Upper lobe of left lung (tissue), 6 donors: ENCODE measurements around the gene TTYH3. TPM values are rescaled to one million over a fixed set of nuclear protein-coding genes. Genes with fewer than 3 reads are reported as not detected.

Experiments
- ATAC-seq, 2 donors: fragments of 200-7000 bp; cut with Tn5 transposase; one replicate each; pipeline ENCODE4 v1.9.1; 2022; ENCODE audit warnings: mild to moderate bottlenecking in 2 of 2, moderate library complexity in 2 of 2; ENCODE audit not compliant: low FRiP score in 2 of 2
- DNase-seq, 2 donors: peaks; one replicate each; pipeline ENCODE4 v3.0.0-alpha.2; 2019 to 2020
- H3K27ac ChIP-seq, 4 donors: fragments of 200-600 bp; sonication (generic); one replicate each; pipeline ENCODE4 v1.5.1; 2016 to 2019
- H3K27me3 ChIP-seq, 4 donors: fragments of 200-600 bp; sonication (generic); one replicate each; pipeline ENCODE4 v1.5.1; 2017 to 2019
- H3K36me3 ChIP-seq, 4 donors: fragments of 200-600 bp; sonication (generic); one replicate each; pipeline ENCODE4 v1.5.1; 2016 to 2019
- H3K4me1 ChIP-seq, 4 donors: fragments of 200-600 bp; sonication (generic); one replicate each; pipeline ENCODE4 v1.5.1; 2018 to 2019
- H3K4me3 ChIP-seq, 4 donors: fragments of 200-600 bp; sonication (generic); one replicate each; pipeline ENCODE4 v1.5.1; 2017 to 2019; ENCODE audit warnings: mild to moderate bottlenecking in 2 of 4, moderate library complexity in 1 of 4
- H3K9me3 ChIP-seq, 4 donors: fragments of 200-600 bp; sonication (generic); one replicate each; pipeline ENCODE4 v1.5.1; 2018 to 2019
- EP300 ChIP-seq, 4 donors: sonication (generic); formaldehyde crosslinking; IDR thresholded peaks; one replicate each; pipeline ENCODE4 v1.5.1; 2017; ENCODE audit warnings: antibody characterized with exemption in 4 of 4, control low read depth in 2 of 4
- POLR2A ChIP-seq, 4 donors: fragments of 450-650 bp; IDR thresholded peaks; one replicate each; pipeline ENCODE4 v1.5.1; 2016 to 2017; ENCODE audit warnings: antibody characterized with exemption in 4 of 4, mild to moderate bottlenecking in 2 of 4
- POLR2AphosphoS5 ChIP-seq, 2 donors: sonication (generic); formaldehyde crosslinking; IDR thresholded peaks; one replicate each; pipeline ENCODE4 v1.5.1; 2017; ENCODE audit warnings: antibody characterized with exemption in 2 of 2
- WGBS, 2 donors: methylation state at CpG; one replicate each; pipeline ENCODE4 v1.1.5; 2017 to 2018; 5-methylcytosine and 5-hydroxymethylcytosine counted together
- total RNA-seq, 6 donors: library from RNA; depleted of rRNA in 4 of 6; stranded (reverse); fragments of >200 nt in 4 of 6; gene quantifications; one replicate each; pipeline versions ENCODE4 v1.1.0 to v1.2.1, GENCODE V29; 2016 to 2021
- TF ChIP-seq, protein P1 (sequence below), 6 experiments: fragments of 450-650 bp in 4 of 6; fragments of 200-600 bp in 2 of 6; sonication (generic) in 2 of 6; IDR thresholded peaks; one replicate each; pipeline ENCODE4 v1.5.1; 2016 to 2019; ENCODE audit warnings: antibody characterized with exemption in 6 of 6
- donor health status: DM: no; HTN: no; CAD: no; lungs with moderate emphysema.
- donor health status: DM: no; HTN: yes; CAD: no; lungs with severe emphysema.

The TTYH3 gene
- total RNA-seq, 6 donors from 2014 or later, result 16.5 to 69.6 (median 58.1) TPM

DNA sequence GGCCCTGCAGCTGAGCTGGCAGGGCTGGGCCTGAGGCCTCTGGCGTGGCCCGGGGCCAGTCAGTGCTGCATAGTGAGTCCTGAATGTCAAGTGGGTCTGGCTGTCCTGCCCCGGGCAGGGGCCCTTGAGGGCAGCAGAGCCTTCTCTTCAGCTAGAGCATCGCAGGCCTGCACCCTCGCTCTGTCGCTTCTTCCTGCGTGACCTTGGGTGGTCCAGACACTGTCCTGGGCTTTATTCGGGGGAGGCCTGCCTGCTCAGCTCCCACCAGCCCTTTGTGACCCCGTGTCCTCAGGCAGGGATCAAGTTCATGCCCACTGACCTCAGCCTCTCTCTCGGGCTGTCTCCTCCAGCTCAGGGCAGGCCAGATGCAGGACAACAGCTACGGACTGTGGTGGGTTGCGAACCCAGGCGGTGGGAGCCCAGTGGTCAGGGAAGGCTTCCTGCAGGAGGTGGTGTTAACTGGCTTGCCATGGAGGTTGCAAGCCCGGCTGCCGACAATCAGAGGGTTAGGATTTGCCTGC lies 3.4 kb downstream of the TTYH3 start:
- 89 to 95% methylated on average over 5 to 15 of the region's 15 CpGs for WGBS, 2 donors

GRCh38 chr7:2635810-2636701 lies 4.3 kb downstream of the TTYH3 start:
- ATAC-seq, result no peak
- peak in 1 of 4 donors; percentile 44 for TF ChIP-seq POLR2A (IDR thresholded peaks at IDR 0.05)
- no peak for TF ChIP-seq EP300 (IDR thresholded peaks at IDR 0.05)
- H3K4me1 ChIP-seq, result peaks cover 57 to 94% (median 80%) of the 10 kb centered on the region in 4 donors
- H3K27ac ChIP-seq, result peak overlapping the region in 3 of 4 donors; percentile 52 to 93 (median 68)
- no peaks in the 10 kb centered on the region for H3K9me3 ChIP-seq
- H3K4me3 ChIP-seq, result no peak overlapping the region
- WGBS, 2 donors, result 76 to 82% methylated on average over 20 to 22 of the region's 22 CpGs
- H3K36me3 ChIP-seq, result no peaks in the 10 kb centered on the region
- DNase-seq, result peak in 1 of 2 donors; percentile 55
- no peaks in the 10 kb centered on the region for H3K27me3 ChIP-seq

More for the DNA sequence above, 3.4 kb downstream of the TTYH3 start:
- no peaks in the 10 kb centered on the region for H3K36me3 ChIP-seq
- H3K27me3 ChIP-seq, result no peaks in the 10 kb centered on the region
- ATAC-seq, result no peak
- H3K9me3 ChIP-seq, result no peaks in the 10 kb centered on the region
- H3K4me3 ChIP-seq, result no peak overlapping the region
- peak overlapping the region in 2 of 4 donors; percentile 52 to 93 for H3K27ac ChIP-seq
- peak in 1 of 2 donors; percentile 66 for DNase-seq
- TF ChIP-seq POLR2A (IDR thresholded peaks at IDR 0.05) (no peak), EP300 (IDR thresholded peaks at IDR 0.05) (no peak), POLR2AphosphoS5 (IDR thresholded peaks at IDR 0.05) (no peak)
- TF ChIP-seq, protein P1, sequence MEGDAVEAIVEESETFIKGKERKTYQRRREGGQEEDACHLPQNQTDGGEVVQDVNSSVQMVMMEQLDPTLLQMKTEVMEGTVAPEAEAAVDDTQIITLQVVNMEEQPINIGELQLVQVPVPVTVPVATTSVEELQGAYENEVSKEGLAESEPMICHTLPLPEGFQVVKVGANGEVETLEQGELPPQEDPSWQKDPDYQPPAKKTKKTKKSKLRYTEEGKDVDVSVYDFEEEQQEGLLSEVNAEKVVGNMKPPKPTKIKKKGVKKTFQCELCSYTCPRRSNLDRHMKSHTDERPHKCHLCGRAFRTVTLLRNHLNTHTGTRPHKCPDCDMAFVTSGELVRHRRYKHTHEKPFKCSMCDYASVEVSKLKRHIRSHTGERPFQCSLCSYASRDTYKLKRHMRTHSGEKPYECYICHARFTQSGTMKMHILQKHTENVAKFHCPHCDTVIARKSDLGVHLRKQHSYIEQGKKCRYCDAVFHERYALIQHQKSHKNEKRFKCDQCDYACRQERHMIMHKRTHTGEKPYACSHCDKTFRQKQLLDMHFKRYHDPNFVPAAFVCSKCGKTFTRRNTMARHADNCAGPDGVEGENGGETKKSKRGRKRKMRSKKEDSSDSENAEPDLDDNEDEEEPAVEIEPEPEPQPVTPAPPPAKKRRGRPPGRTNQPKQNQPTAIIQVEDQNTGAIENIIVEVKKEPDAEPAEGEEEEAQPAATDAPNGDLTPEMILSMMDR (IDR thresholded peaks at IDR 0.05), result no peak
- peaks cover 53 to 93% (median 73%) of the 10 kb centered on the region in 4 donors for H3K4me1 ChIP-seq

DNA sequence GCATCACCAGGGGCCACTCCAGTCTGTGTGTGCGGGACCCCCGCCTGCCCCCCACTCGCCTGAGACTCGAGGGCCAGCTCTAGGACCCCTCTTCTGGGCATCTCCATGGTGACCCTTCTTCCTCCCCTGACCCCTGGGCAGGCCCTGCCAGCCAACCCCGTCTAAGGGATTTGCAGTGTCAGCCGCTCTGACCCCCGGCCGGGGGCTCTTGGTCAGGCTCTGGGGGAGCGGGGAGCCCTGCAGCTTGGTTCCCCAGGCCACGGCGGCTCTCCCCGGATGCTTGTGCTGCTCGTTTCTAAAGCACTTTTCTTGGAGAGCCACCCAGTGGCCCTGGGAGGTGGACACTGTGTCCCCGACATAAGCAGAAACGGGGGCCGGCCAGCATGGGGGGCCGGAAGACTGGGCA lies 5.3 kb downstream of the TTYH3 start:
- Histone ChIP-seq H3K4me3 (no peak overlapping the region), H3K36me3 (no peaks in the 10 kb centered on the region), H3K27me3 (no peaks in the 10 kb centered on the region), H3K27ac (peak overlapping the region; percentile 28 to 93 (median 60)), H3K4me1 (peaks cover 64 to 99% (median 87%) of the 10 kb centered on the region in 4 donors), H3K9me3 (no peaks in the 10 kb centered on the region)
- TF ChIP-seq POLR2A (IDR thresholded peaks at IDR 0.05), result no peak
- TF ChIP-seq EP300 (IDR thresholded peaks at IDR 0.05), result no peak
- no peak for TF ChIP-seq POLR2AphosphoS5 (IDR thresholded peaks at IDR 0.05)
- TF ChIP-seq, protein P1 (IDR thresholded peaks at IDR 0.05), result no peak
- DNase-seq (peak in 1 of 2 donors; percentile 79), ATAC-seq (no peak)
- 81 to 85% methylated on average over 8 to 17 of the region's 17 CpGs for WGBS, 2 donors

DNA sequence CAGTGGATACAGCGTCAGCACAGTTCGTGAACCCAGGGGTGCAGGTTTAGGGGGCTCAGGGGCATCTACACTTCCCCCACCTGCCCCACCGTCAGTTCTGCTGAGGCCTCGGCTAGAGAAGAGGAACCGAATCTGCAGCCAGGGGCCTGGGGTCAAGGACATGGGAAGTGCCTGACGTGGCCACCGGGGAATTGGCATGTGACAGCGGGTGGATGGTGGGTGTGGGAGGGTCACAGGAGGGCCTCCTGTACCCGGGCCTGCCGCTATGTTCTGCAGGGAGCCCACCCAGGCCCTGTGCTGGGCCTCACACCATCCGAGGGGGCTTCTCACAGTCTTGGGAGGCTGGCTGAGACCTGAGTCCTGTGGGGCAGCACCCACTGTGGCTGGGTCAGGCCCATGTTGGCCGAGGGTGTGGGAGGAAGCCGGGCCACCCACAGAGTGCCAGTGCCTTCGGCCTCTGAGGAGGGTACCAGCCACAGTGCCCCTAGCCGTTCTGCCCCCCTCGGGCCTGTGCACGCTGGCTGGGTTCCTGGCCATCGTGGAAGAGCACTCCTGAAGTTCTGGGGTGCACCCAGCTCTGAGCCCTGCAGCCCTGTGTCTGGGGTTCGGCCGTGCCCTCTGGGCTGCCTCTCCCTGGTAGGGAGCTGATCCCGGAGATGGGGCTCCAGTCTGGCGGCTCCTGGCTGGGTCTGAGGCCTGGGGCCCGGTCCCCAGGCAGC lies 5.9 kb downstream of the TTYH3 start:
- TF ChIP-seq POLR2AphosphoS5 (IDR thresholded peaks at IDR 0.05), result no peak
- TF ChIP-seq, protein P1 (IDR thresholded peaks at IDR 0.05), result peak in 2 of 6 experiments; percentile 24 to 40
- TF ChIP-seq EP300 (IDR thresholded peaks at IDR 0.05), result peak in 2 of 4 donors; percentile 2 to 19
- TF ChIP-seq POLR2A (IDR thresholded peaks at IDR 0.05), result no peak
- H3K36me3 ChIP-seq, result no peaks in the 10 kb centered on the region
- DNase-seq (peak; percentile 73 to 75), ATAC-seq (peak in 1 of 2 donors; percentile 29)
- 62 to 79% methylated on average over 14 to 16 of the region's 23 CpGs for WGBS, 2 donors
- no peaks in the 10 kb centered on the region for H3K27me3 ChIP-seq
- H3K27ac ChIP-seq, result peak overlapping the region in 3 of 4 donors; percentile 52 to 93 (median 68)
- no peak overlapping the region for H3K4me3 ChIP-seq
- H3K9me3 ChIP-seq, result no peaks in the 10 kb centered on the region
- peaks cover 69 to 98% (median 85%) of the 10 kb centered on the region in 4 donors for H3K4me1 ChIP-seq
